ENCODE data around the gene PARD6A.
A peak's percentile ranks its signal among the peaks of the same experiment; 100 is the strongest.
"Not testable (repeated sequence)": the region's sequence is repeated elsewhere in the genome, so short reads cannot be mapped to it uniquely, and the experiment has no call there.

PARD6A gene

GRCh38 chr16:67667817-67668494, 7.2 kb downstream of the PARD6A start:
- DNase-seq = peak; percentile 67

GRCh38 chr16:67668495-67669157, 7.9 kb downstream of the PARD6A start:
- no peak for DNase-seq

GRCh38 chr16:67669499-67670101, 8.8 kb downstream of the PARD6A start:
- DNase-seq = no peak

GRCh38 chr16:67672306-67672705, 11.5 kb downstream of the PARD6A start:
- DNase-seq = no peak

- DNase-seq = no peak
Observed at GRCh38 chr16:67672739-67673662, 12.2 kb downstream of the PARD6A start.

GRCh38 chr16:67673712-67674580, 13.2 kb downstream of the PARD6A start:
- no peak for DNase-seq

GRCh38 chr16:67674851-67675578, 14.3 kb downstream of the PARD6A start:
- DNase-seq = no peak

GRCh38 chr16:67675579-67675935, 14.8 kb downstream of the PARD6A start:
- no peak for DNase-seq

GRCh38 chr16:67675999-67676398, 15.2 kb downstream of the PARD6A start:
- DNase-seq = no peak

- DNase-seq = no peak
Observed at GRCh38 chr16:67676516-67676915, 15.8 kb downstream of the PARD6A start.

GRCh38 chr16:67676939-67677338, 16.2 kb downstream of the PARD6A start:
- DNase-seq = no peak

GRCh38 chr16:67677712-67678111, 17.0 kb downstream of the PARD6A start:
- no peak for DNase-seq

- DNase-seq = no peak
Observed at GRCh38 chr16:67678354-67679023, 17.7 kb downstream of the PARD6A start.

GRCh38 chr16:67679935-67680897, 19.5 kb downstream of the PARD6A start:
- DNase-seq = no peak

- no peak for DNase-seq
Observed at GRCh38 chr16:67683767-67684166, 23.0 kb downstream of the PARD6A start.

GRCh38 chr16:67685388-67686112, 24.8 kb downstream of the PARD6A start:
- no peak for DNase-seq

- DNase-seq = not testable (repeated sequence)
Observed at GRCh38 chr16:67693517-67694285, 32.9 kb downstream of the PARD6A start.

- DNase-seq = no peak
Observed at GRCh38 chr16:67694611-67695010, 33.9 kb downstream of the PARD6A start.

Measured in NCI-H1436 treated with DMSO at 0.1 percent for 48 hours (cell line).